ENCODE data around the gene SH3BP5. TPM values are rescaled to one million over a fixed set of nuclear protein-coding genes. Genes with fewer than 3 reads are reported as not detected.

Gene SH3BP5
- total RNA-seq, 1 donor from 2014 or later: 41.1 TPM

GRCh38 chr3:15331072-15331605 is 1.2 kb downstream of the SH3BP5 start:
- no peak for DNase-seq (ENCODE audit: low spot score)

GRCh38 chr3:15330031-15330596 is 2.3 kb downstream of the SH3BP5 start:
- Mint-ChIP-seq H3K27me3 (ENCODE audit: unreplicated experiment) (peaks cover 9% of the 10 kb centered on the region), H3K36me3 (ENCODE audit: low read depth, unreplicated experiment) (peaks cover 6% of the 10 kb centered on the region), H3K9me3 (ENCODE audit: unreplicated experiment) (no peaks in the 10 kb centered on the region), H3K27ac (ENCODE audit: unreplicated experiment) (peak overlapping the region; percentile 63), H3K4me3 (ENCODE audit: unreplicated experiment) (peak overlapping the region; percentile 79), H3K4me1 (ENCODE audit: unreplicated experiment) (peaks cover 66% of the 10 kb centered on the region)
- no peak for DNase-seq (ENCODE audit: low spot score)
- no peak for TF ChIP-seq CTCF (IDR thresholded peaks at IDR 0.05; ENCODE audit: unreplicated experiment)

More at GRCh38 chr3:15331072-15331605, 1.2 kb downstream of the SH3BP5 start:
- Mint-ChIP-seq H3K27me3 (ENCODE audit: unreplicated experiment) (peaks cover 9% of the 10 kb centered on the region), H3K27ac (ENCODE audit: unreplicated experiment) (peak overlapping the region; percentile 32), H3K9me3 (ENCODE audit: unreplicated experiment) (no peaks in the 10 kb centered on the region), H3K4me3 (ENCODE audit: unreplicated experiment) (peak overlapping the region; percentile 98), H3K4me1 (ENCODE audit: unreplicated experiment) (peaks cover 56% of the 10 kb centered on the region), H3K36me3 (ENCODE audit: low read depth, unreplicated experiment) (peaks cover 6% of the 10 kb centered on the region)
- no peak for TF ChIP-seq CTCF (IDR thresholded peaks at IDR 0.05; ENCODE audit: unreplicated experiment)

GRCh38 chr3:15329046-15330005 is 3.1 kb downstream of the SH3BP5 start:
- no peak for DNase-seq (ENCODE audit: low spot score)
- Mint-ChIP-seq H3K27me3 (ENCODE audit: unreplicated experiment) (peaks cover 9% of the 10 kb centered on the region), H3K27ac (ENCODE audit: unreplicated experiment) (peak overlapping the region; percentile 63), H3K4me1 (ENCODE audit: unreplicated experiment) (peaks cover 74% of the 10 kb centered on the region), H3K36me3 (ENCODE audit: low read depth, unreplicated experiment) (peaks cover 13% of the 10 kb centered on the region), H3K4me3 (ENCODE audit: unreplicated experiment) (peak overlapping the region; percentile 79), H3K9me3 (ENCODE audit: unreplicated experiment) (no peaks in the 10 kb centered on the region)
- no peak for TF ChIP-seq CTCF (IDR thresholded peaks at IDR 0.05; ENCODE audit: unreplicated experiment)

- Mint-ChIP-seq H3K4me3 (ENCODE audit: unreplicated experiment) (no peak overlapping the region), H3K27me3 (ENCODE audit: unreplicated experiment) (peaks cover 7% of the 10 kb centered on the region), H3K27ac (ENCODE audit: unreplicated experiment) (peak overlapping the region; percentile 59), H3K36me3 (ENCODE audit: low read depth, unreplicated experiment) (peaks cover 19% of the 10 kb centered on the region), H3K4me1 (ENCODE audit: unreplicated experiment) (peaks cover 82% of the 10 kb centered on the region), H3K9me3 (ENCODE audit: unreplicated experiment) (no peaks in the 10 kb centered on the region)
- no peak for TF ChIP-seq CTCF (IDR thresholded peaks at IDR 0.05; ENCODE audit: unreplicated experiment)
- peak; percentile 60 for DNase-seq (ENCODE audit: low spot score)
Observed at GRCh38 chr3:15327941-15328340, 4.4 kb downstream of the SH3BP5 start.
